GM23248 (cell line): Measurements from ENCODE around the gene DLG2. TPM values are rescaled to one million over a fixed set of nuclear protein-coding genes. Genes with fewer than 3 reads are reported as not detected.

Experiments
- DNase-seq: peaks from one replicate; pipeline ENCODE4 v3.0.0-alpha.2; 2015
- H2AFZ ChIP-seq: fragments of 200-600 bp; sonication (generic); 2 replicates; pipeline ENCODE4 v1.6.1; 2016; ENCODE audit warnings: antibody characterized with exemption
- H3F3A ChIP-seq: fragments of 200-600 bp; sonication (generic); 2 replicates; pipeline ENCODE4 v1.6.1; 2016; ENCODE audit warnings: mild to moderate bottlenecking, antibody characterized with exemption, mixed run types; ENCODE audit not compliant: insufficient read depth
- H3K27ac ChIP-seq: fragments of 200-600 bp; sonication (generic); 2 replicates; pipeline ENCODE4 v1.5.1; 2016; ENCODE audit warnings: mild to moderate bottlenecking
- H3K27me3 ChIP-seq: fragments of 200-600 bp; sonication (generic); replicated peaks from 2 replicates; pipeline ENCODE4 v1.6.1; 2016; ENCODE audit warnings: mild to moderate bottlenecking; ENCODE audit not compliant: insufficient read depth
- H3K36me3 ChIP-seq: fragments of 200-600 bp; sonication (generic); 2 replicates; pipeline ENCODE4 v1.6.1; 2016; ENCODE audit warnings: low read depth, mild to moderate bottlenecking
- H3K4me1 ChIP-seq: fragments of 200-600 bp; sonication (generic); 2 replicates; pipeline ENCODE4 v1.6.1; 2016; ENCODE audit warnings: mild to moderate bottlenecking; ENCODE audit not compliant: insufficient read depth
- H3K4me2 ChIP-seq: fragments of 200-600 bp; sonication (generic); one replicate; pipeline ENCODE4 v1.6.1; 2016; ENCODE audit warnings: mild to moderate bottlenecking; ENCODE audit not compliant: unreplicated experiment
- H3K4me3 ChIP-seq: fragments of 200-600 bp; sonication (generic); 2 replicates; pipeline ENCODE4 v1.5.1; 2016; ENCODE audit warnings: mild to moderate bottlenecking
- H3K79me2 ChIP-seq: fragments of 200-600 bp; sonication (generic); 2 replicates; pipeline ENCODE4 v1.6.1; 2016; ENCODE audit warnings: mild to moderate bottlenecking; ENCODE audit not compliant: insufficient read depth
- H3K9ac ChIP-seq: fragments of 200-600 bp; sonication (generic); 2 replicates; pipeline ENCODE4 v1.6.1; 2016; ENCODE audit warnings: mild to moderate bottlenecking
- H3K9me2 ChIP-seq: fragments of 200-600 bp; sonication (generic); 2 replicates; pipeline ENCODE4 v1.6.1; 2016; ENCODE audit warnings: mixed run types, mild to moderate bottlenecking, moderate library complexity; ENCODE audit not compliant: insufficient read depth
- H3K9me3 ChIP-seq: fragments of 200-600 bp; sonication (generic); one replicate; pipeline ENCODE4 v1.6.1; 2017; ENCODE audit warnings: low read depth
- H4K20me1 ChIP-seq: fragments of 200-600 bp; sonication (generic); 2 replicates; pipeline ENCODE4 v1.6.0; 2016; ENCODE audit not compliant: insufficient read depth
- EZH2 ChIP-seq: fragments of 200-600 bp; sonication (generic); IDR thresholded peaks from 2 replicates; pipeline ENCODE4 v1.6.1; 2018; ENCODE audit warnings: antibody characterized with exemption, mild to moderate bottlenecking; ENCODE audit not compliant: insufficient read depth, poor library complexity, severe bottlenecking
- EZH2phosphoT487 ChIP-seq: fragments of 200-600 bp; sonication (generic); IDR thresholded peaks from 2 replicates; pipeline ENCODE4 v1.6.1; 2018; ENCODE audit warnings: antibody characterized with exemption, moderate library complexity, mild to moderate bottlenecking, low read depth; ENCODE audit not compliant: insufficient read depth
- WGBS, 2 experiments: methylation state at CpG; one replicate each; pipeline ENCODE4 v1.1.6; 2015 to 2017; ENCODE audit warnings: low lambda C conversion rate in 2 of 2, low coverage in 1 of 2; ENCODE audit errors: missing lambda C conversion rate in 2 of 2; 5-methylcytosine and 5-hydroxymethylcytosine counted together
- in situ Hi-C: fragments of 300-500 bp; cut with MboI; formaldehyde crosslinking; loops from 2 replicates; pipeline ENCODE4 v1.15.0; 2020
- polyA plus RNA-seq: library from polyadenylated mRNA; unstranded; fragments of >200 nt; fragmentation: Nextera tagmentation; extraction: Ambion mirVana; gene quantifications from 2 replicates; pipeline ENCODE4 v1.2.1, GENCODE V29; 2016
- total RNA-seq: library from RNA; depleted of rRNA; stranded (reverse); fragments of >200 nt; shearing (Covaris generic); gene quantifications from 2 replicates; pipeline ENCODE4 v1.2.3, GENCODE V29; 2014

The DLG2 gene
- total and polyA plus RNA-seq, 2 experiments from 2014 or later = 1.1 to 1.7 TPM

DNA sequence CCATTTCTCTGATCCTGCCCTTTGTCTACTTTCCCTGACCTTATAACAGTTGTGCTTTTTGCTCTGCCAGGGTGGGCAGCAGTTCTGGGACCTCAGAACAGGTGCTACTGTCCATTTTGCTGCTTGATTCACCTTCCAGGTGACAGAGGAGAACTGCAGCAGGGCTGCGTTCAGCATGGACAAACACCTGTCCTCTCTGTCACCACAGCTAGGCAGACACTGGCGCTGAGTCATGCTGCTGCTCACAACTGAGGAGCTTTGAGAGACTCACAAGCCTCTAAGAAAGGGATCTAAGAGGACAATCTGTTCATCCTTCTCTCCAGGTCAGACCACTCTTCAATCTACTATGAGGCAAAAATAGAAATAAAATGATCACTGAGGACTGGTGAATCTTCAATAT is 1196.5 kb downstream of the DLG2 start:
- no peak overlapping the region for H3K4me2 ChIP-seq
- H3K4me3 ChIP-seq = no peak overlapping the region
- no peak for DNase-seq
- no peaks in the 10 kb centered on the region for H3K9me2 ChIP-seq
- H4K20me1 ChIP-seq = no peaks in the 10 kb centered on the region
- no peak for TF ChIP-seq EZH2phosphoT487
- TF ChIP-seq EZH2 = no peak
- H3K79me2 ChIP-seq = no peaks in the 10 kb centered on the region
- no peaks in the 10 kb centered on the region for H3K36me3 ChIP-seq
- H3K9me3 ChIP-seq = no peaks in the 10 kb centered on the region
- in situ Hi-C loops = no loop called here
- no peaks in the 10 kb centered on the region for H3F3A ChIP-seq
- H3K27me3 ChIP-seq = no peaks in the 10 kb centered on the region
- H3K4me1 ChIP-seq = no peaks in the 10 kb centered on the region
- no peak overlapping the region for H2AFZ ChIP-seq
- H3K9ac ChIP-seq = no peak overlapping the region
- 84 to 91% methylated on average over 2 of the region's 2 CpGs for WGBS, 2 experiments
- H3K27ac ChIP-seq = no peak overlapping the region

DNA sequence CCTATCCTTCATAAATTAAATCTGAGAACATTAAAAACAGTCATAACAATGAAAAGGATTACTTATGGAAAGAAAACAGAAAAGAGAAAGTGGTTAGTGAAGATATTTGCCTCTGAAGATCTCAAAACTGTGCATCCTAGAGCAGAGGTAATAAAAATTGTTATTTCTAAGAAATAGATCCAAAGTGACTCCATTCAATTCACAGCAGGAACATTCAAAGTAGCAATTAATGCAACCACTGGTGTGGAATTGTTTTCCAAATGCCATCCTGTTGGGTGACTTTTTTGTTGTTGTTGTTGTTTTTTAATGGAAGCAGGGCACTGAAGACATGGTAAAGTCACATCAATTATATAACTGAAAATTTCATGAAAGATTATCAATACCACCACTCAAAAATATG is 1201.5 kb downstream of the DLG2 start:
- in situ Hi-C loops = no loop called here
- Histone ChIP-seq H4K20me1 (no peaks in the 10 kb centered on the region), H2AFZ (no peak overlapping the region), H3K4me3 (no peak overlapping the region), H3K27ac (no peak overlapping the region), H3K4me2 (no peak overlapping the region), H3K36me3 (no peaks in the 10 kb centered on the region), H3K4me1 (no peaks in the 10 kb centered on the region), H3K79me2 (no peaks in the 10 kb centered on the region), H3K9ac (no peak overlapping the region), H3K9me2 (no peaks in the 10 kb centered on the region), H3K27me3 (no peaks in the 10 kb centered on the region), H3K9me3 (no peaks in the 10 kb centered on the region), H3F3A (no peaks in the 10 kb centered on the region)
- no peak for TF ChIP-seq EZH2phosphoT487
- no peak for TF ChIP-seq EZH2
- DNase-seq = no peak

DNA sequence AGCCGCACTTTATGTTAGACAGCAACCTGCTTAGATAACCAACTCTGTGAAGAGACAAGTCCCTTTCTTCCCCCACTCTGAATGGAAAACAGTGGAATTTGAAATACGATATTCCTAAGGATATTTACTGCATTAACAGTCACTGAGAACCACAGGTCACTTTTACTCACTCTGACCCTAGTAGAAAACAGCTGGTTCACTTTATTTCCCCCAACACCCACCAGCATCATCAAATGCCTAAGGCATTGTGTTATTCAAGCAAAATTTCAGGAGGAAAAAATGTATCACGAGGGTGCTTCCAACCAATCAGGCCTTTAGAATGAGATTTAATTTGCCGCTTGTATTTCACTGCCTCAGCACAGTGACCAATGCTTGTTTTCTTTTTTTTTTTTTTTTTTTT is 1206.9 kb downstream of the DLG2 start:
- Histone ChIP-seq H3K4me1 (no peaks in the 10 kb centered on the region), H2AFZ (no peak overlapping the region), H3F3A (no peaks in the 10 kb centered on the region), H3K36me3 (no peaks in the 10 kb centered on the region), H3K4me3 (no peak overlapping the region), H3K27me3 (no peaks in the 10 kb centered on the region), H3K9me3 (no peaks in the 10 kb centered on the region), H3K4me2 (no peak overlapping the region), H3K9ac (no peak overlapping the region), H3K79me2 (no peaks in the 10 kb centered on the region), H3K27ac (no peak overlapping the region), H4K20me1 (no peaks in the 10 kb centered on the region), H3K9me2 (no peaks in the 10 kb centered on the region; the same call in 1 of the 2 replicates)
- TF ChIP-seq EZH2 (no peak), EZH2phosphoT487 (no peak)
- DNase-seq = peak; percentile 47
- in situ Hi-C loops = no loop called here
- 59 to 65% methylated on average over 4 of the region's 4 CpGs for WGBS, 2 experiments

DNA sequence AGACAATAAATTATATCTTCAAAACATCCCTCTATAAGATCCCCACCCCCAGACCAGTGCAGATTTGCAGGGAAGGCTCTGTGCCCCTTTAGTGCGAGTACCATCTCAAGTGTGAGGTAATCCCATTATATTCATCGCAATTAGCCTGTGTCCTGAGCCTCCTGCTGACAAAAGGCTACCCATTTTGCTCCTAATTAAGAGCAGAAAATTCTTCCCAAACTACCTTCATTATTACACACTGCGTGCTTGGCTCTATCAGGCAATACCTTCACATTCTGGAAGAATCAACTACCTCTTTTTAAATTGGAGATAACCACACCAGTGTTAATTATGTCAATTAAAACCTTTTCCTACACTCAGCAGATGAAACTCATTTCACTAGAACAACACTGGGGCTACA is 1207.5 kb downstream of the DLG2 start:
- H3K4me3 ChIP-seq = no peak overlapping the region
- DNase-seq = no peak
- in situ Hi-C loops = no loop called here
- no peak overlapping the region for H3K27ac ChIP-seq
- no peaks in the 10 kb centered on the region for H3K27me3 ChIP-seq
- no peaks in the 10 kb centered on the region for H3F3A ChIP-seq
- no peaks in the 10 kb centered on the region for H3K4me1 ChIP-seq
- no peaks in the 10 kb centered on the region; the same call in 1 of the 2 replicates for H3K9me2 ChIP-seq
- no peak overlapping the region for H3K9ac ChIP-seq
- H3K36me3 ChIP-seq = no peaks in the 10 kb centered on the region
- no peak overlapping the region for H3K4me2 ChIP-seq
- WGBS, 2 experiments = 50 to 60% methylated on average over 3 of the region's 3 CpGs
- H4K20me1 ChIP-seq = no peaks in the 10 kb centered on the region
- no peaks in the 10 kb centered on the region for H3K79me2 ChIP-seq
- H2AFZ ChIP-seq = no peak overlapping the region
- no peak for TF ChIP-seq EZH2phosphoT487
- no peak for TF ChIP-seq EZH2
- H3K9me3 ChIP-seq = no peaks in the 10 kb centered on the region

DNA sequence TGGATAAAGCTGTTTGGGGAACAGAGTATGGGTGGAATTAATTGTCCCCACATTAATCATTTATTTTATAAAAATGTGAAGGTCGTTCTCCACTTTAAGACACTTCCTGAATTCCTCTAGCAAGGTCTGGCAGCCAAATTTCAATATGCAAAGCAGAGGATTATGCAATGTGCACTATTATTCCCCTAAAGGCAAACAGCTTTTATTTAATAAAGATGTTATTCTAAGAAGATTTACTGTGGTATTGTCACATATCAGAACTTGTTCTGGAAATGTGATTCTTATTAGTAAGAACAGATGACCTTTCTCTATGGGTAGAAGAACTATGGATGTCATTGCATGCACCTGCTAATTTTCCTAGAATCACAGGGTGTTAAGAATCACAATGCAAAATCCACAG is 1212.2 kb downstream of the DLG2 start:
- TF ChIP-seq EZH2 (no peak), EZH2phosphoT487 (no peak)
- H3K27ac ChIP-seq = no peak overlapping the region
- no peaks in the 10 kb centered on the region; the same call in 1 of the 2 replicates for H3K9me2 ChIP-seq
- no peaks in the 10 kb centered on the region for H3K4me1 ChIP-seq
- no peaks in the 10 kb centered on the region for H3K9me3 ChIP-seq
- H3F3A ChIP-seq = 0 out of 2 replicates have a peak, but pooled peaks cover under 1% of the 10 kb centered on the region
- WGBS, 2 experiments = 0% methylated on average over 1 of the region's 1 CpG
- no peak overlapping the region for H3K4me3 ChIP-seq
- DNase-seq = no peak
- H2AFZ ChIP-seq = no peak overlapping the region
- no peaks in the 10 kb centered on the region for H4K20me1 ChIP-seq
- H3K27me3 ChIP-seq = no peaks in the 10 kb centered on the region
- no peaks in the 10 kb centered on the region for H3K36me3 ChIP-seq
- H3K9ac ChIP-seq = no peak overlapping the region
- H3K4me2 ChIP-seq = no peak overlapping the region
- in situ Hi-C loops = no loop called here
- no peaks in the 10 kb centered on the region for H3K79me2 ChIP-seq
